GM23248 (cell line): ENCODE measurements around the gene TYROBP.

ENCODE experiments used
- EZH2 ChIP-seq: fragments of 200-600 bp; sonication (generic); IDR thresholded peaks from 2 replicates; pipeline ENCODE4 v1.6.1; 2018; ENCODE audit warnings: antibody characterized with exemption, mild to moderate bottlenecking; ENCODE audit not compliant: insufficient read depth, poor library complexity, severe bottlenecking
- EZH2phosphoT487 ChIP-seq: fragments of 200-600 bp; sonication (generic); IDR thresholded peaks from 2 replicates; pipeline ENCODE4 v1.6.1; 2018; ENCODE audit warnings: antibody characterized with exemption, moderate library complexity, mild to moderate bottlenecking, low read depth; ENCODE audit not compliant: insufficient read depth

DNA sequence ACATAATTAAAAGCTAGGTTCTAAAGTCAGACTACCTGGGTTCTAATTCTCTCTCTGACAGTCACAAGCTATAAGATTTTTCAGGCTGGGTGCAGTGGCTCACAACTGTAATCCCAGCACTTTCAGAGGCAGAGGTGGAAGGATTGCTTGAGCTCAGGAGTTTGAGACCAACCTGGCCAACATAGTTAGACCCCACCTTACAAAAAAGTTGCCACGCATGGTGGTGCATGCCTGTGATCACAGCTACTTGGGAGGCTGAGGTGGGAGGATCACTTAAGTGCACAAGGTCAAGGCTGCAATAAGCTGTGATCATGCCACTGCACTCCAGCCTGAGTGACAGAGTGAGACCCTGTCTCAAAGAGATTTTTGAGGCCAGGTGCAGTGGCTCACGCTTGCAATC is 13.8 kb downstream of the TYROBP start:
- TF ChIP-seq EZH2phosphoT487 (no peak), EZH2 (no peak)
